GM15510 (cell line): ENCODE measurements around the gene ADPRHL1.

Source experiments
- POLR2A ChIP-seq: IDR thresholded peaks from 3 replicates; pipeline ENCODE4 v1.6.1; 2011; ENCODE audit warnings: borderline replicate concordance; ENCODE audit not compliant: insufficient read length; ENCODE audit errors: extremely low read depth

The ADPRHL1 gene

GRCh38 chr13:113364901-113365582 lies 88.2 kb downstream of the ADPRHL1 start:
- no peak for TF ChIP-seq POLR2A

GRCh38 chr13:113364311-113364889 lies 88.9 kb downstream of the ADPRHL1 start:
- TF ChIP-seq POLR2A = no peak

- TF ChIP-seq POLR2A = no peak
These were observed 91.9 kb downstream of the ADPRHL1 start for GRCh38 chr13:113361406-113361805.

- no peak for TF ChIP-seq POLR2A
These were observed 92.8 kb downstream of the ADPRHL1 start for GRCh38 chr13:113360446-113360845.

GRCh38 chr13:113359571-113359970 lies 93.7 kb downstream of the ADPRHL1 start:
- no peak for TF ChIP-seq POLR2A

- TF ChIP-seq POLR2A = no peak
These were observed 94.6 kb downstream of the ADPRHL1 start for GRCh38 chr13:113358653-113359190.

- no peak for TF ChIP-seq POLR2A
These were observed 95.8 kb downstream of the ADPRHL1 start for GRCh38 chr13:113357529-113357928.

- no peak for TF ChIP-seq POLR2A
These were observed 96.7 kb downstream of the ADPRHL1 start for GRCh38 chr13:113356596-113356995.

GRCh38 chr13:113355621-113356020 lies 97.7 kb downstream of the ADPRHL1 start:
- no peak for TF ChIP-seq POLR2A

- TF ChIP-seq POLR2A = no peak
These were observed 98.3 kb downstream of the ADPRHL1 start for GRCh38 chr13:113354831-113355610.

- no peak for TF ChIP-seq POLR2A
These were observed 100.0 kb downstream of the ADPRHL1 start for GRCh38 chr13:113353254-113353653.

GRCh38 chr13:113351514-113352026 lies 101.7 kb downstream of the ADPRHL1 start:
- no peak for TF ChIP-seq POLR2A

- no peak for TF ChIP-seq POLR2A
These were observed 102.4 kb downstream of the ADPRHL1 start for GRCh38 chr13:113350938-113351335.

GRCh38 chr13:113350065-113350937 lies 103.0 kb downstream of the ADPRHL1 start:
- TF ChIP-seq POLR2A = no peak
